ENCODE results near the gene NKAIN2. TPM values are rescaled to one million over a fixed set of nuclear protein-coding genes. Genes with fewer than 3 reads are reported as not detected.

NKAIN2 gene
- total RNA-seq: 0.12 TPM in 1 of 2 replicates, not detected in the other

GRCh38 chr6:123803504-123804013, at the start of gene NKAIN2:
TSS of gene NKAIN2 (plus strand) at chr6:123803865.

Other genes starting within 250 kb of the NKAIN2 start
- not detected in 2 replicates for gene TRDN, start 166.9 kb upstream of the NKAIN2 start, total RNA-seq

All from hair follicle dermal papilla cell (primary cell).